ENCODE results near the gene RALBP1.

The RALBP1 gene

GRCh38 chr18:9552616-9553015 is 77.3 kb downstream of the RALBP1 start:
- DNase-seq: no peak

- DNase-seq: no peak
Measured at GRCh38 chr18:9557250-9557943, 82.1 kb downstream of the RALBP1 start.

- no peak for DNase-seq
Measured at GRCh38 chr18:9558387-9559064, 83.2 kb downstream of the RALBP1 start.

- no peak for DNase-seq
Measured at GRCh38 chr18:9559253-9559652, 83.9 kb downstream of the RALBP1 start.

DNA sequence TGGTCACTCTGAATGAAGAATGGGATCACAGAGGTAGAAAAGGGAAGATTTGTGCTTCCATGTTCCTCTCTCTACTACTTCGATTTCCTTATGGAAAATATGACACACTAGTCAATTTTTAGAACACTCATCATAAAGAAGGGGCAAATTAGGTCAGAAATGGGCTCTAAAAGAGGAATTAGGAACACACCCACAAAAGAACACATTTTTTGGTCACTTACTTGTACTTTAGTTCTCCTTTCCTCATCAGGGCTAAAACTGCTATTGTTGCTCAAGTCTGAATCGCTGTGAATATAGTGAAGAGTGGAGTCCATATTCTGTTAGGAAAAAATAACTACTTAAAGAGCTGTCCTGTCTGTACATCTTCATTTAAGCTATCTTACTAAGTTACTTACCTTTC is 86.4 kb downstream of the RALBP1 start:
- no peak for DNase-seq

- DNase-seq: no peak
Measured at GRCh38 chr18:9562584-9562983, 87.3 kb downstream of the RALBP1 start.

DNA sequence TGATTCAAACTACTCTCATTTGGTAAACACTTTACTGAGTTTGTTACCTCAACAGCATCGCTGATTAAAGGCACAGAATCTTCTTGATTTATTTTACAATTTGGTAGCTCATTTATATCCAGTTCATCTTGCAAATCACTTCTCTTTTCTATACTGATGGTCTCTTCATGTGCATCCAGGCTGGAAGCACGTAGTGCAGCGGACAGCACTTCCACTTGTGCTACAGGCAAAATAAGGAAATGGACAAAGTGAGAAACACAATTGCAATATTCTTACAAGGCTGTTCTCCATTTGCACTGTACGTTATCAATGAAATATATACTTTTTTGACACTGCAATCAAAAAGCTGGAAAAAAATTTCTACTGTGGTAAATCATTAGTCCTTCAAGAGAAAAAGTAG is 88.0 kb downstream of the RALBP1 start:
- no peak for DNase-seq

DNA sequence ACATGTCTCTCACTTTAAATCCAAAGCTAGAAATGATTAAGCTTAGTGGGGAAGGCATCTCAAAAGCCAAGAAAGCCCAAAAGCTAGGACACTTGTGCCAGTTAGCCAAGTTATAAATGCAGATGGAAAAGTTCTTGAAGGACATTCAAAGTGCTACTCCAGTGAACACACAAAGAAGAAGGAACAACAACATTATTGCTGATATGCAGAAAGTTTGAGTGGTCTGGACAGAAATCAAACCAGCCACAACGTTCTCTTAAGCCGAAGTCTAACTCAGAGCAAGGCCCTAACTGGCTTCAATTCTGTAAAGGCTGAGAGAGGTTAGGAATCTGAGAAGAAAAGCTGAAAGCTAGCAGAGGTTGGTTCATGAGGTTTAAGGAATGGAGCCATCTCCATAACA is 90.1 kb downstream of the RALBP1 start:
- DNase-seq: no peak

DNA sequence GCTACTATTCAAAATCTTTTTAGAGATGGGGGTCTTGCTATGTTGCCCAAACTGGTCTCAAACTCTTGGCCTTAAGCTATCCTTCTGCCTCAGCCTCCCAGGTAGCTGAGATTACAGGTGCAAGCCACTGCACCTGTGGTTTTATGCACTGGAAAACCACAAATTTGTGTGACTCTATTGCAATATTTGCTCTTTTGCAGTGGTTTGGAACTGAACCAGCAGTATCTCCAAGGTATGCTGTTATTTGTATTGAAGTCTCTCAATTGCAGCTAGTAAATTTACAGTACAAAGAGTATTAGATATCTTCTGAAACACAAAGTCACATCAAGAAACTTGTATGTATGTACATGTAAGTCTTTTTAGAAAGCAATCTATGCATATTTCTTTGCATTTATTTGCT is 92.9 kb downstream of the RALBP1 start:
- DNase-seq: no peak

DNA sequence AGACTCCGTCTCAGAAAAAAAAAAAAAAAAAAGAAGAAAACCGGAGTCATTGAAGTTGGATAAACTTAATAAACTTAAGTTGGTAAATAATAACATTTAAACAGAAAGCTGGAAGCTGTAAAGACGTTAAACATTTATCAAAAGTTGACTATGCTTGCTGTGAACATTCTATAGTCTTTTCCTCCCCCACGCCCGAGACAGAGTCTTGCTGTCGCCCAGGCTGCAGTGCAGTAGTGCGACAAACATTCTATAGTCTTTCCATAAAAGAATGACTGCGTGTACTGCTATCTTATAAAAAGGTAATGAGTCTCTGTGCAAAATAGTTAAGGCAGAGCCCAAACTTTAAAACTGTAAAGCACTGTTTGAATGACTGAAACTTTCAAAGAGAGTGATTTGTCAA is 93.9 kb downstream of the RALBP1 start:
- no peak for DNase-seq

DNA sequence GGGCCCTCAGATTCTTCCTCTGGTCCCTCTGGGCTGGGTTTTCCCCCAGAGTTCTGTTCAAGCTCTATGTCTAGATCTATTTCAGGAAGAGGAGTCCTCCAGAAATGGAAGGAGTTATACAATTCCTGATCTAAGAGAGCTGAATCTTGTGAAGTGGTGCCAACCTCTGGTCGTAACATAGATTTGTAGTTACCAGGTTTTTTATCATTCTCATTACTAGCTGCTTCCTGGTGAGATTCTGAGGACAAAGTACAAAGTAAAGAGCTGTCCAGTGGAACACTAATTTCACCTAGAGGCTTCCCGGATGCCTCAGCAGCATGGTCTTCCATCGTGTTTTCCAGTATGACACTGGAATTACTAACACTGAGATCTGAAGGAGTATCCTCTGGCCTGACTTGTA is 94.9 kb downstream of the RALBP1 start:
- no peak for DNase-seq

DNA sequence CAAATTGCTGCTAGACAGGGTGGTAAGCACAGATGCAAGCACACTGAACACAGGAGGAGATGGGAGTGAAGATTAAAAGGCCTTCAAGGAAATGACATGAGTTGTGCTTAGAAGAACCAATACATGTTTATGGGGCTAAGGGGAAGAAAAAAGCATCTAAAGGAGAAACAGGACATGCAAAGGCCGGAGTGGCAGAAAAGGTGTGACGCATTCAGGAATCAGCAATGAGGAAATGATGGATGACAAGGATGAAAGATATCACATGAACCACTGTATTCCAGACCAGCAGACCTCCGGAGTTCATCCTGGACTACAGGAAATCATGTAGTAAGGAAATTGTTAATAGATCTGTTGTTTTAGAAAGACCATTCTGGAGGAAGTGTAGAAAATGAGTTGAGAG is 96.2 kb downstream of the RALBP1 start:
- no peak for DNase-seq

GRCh38 chr18:9574473-9575115 is 99.3 kb downstream of the RALBP1 start:
- DNase-seq: no peak

DNA sequence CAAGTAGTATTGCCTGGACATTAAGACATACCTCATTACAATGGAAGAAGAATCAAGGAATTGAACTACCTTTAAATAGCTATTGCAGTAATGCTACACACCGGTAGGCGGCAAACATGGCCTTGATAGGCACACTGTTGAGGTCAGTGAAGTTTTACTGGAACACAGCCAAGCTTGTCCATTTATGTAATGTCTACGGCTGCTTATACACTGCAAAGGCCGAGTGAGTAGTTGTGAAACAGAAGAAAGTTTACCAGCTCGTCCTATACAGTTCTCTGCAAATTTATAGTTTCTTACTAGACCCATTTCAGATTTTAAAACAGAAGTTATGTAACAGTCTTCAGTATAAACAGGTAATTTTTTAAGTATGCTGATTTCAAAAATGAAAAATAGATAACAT is 100.2 kb downstream of the RALBP1 start:
- DNase-seq: peak; percentile 3

DNA sequence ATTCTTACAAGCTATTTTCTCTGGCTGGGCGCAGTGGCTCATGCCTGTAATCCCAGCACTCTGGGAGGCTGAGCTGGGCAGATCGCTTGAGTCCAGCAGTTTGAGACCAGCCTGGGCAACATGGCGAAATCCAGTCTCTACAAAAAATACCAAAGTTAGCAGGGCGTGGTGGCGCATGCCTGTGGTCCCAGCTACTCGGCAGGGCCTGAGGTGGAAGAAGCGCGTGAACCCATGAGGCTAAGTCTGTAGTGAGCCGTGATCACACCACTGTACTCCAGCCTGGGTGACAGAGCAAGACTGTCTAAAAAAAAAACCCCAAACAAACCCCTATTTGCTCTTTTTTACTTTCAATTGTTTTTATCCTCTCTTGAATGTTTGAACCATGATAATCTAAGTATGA is 102.0 kb downstream of the RALBP1 start:
- no peak for DNase-seq

- no peak for DNase-seq
Measured at GRCh38 chr18:9578306-9578705, 103.0 kb downstream of the RALBP1 start.

- no peak for DNase-seq
Measured at GRCh38 chr18:9581667-9582066, 106.4 kb downstream of the RALBP1 start.

- DNase-seq: no peak
Measured at GRCh38 chr18:9586814-9587213, 111.5 kb downstream of the RALBP1 start.

All from CD4-positive, alpha-beta T cell treated with Interleukin-6 for 4 hours (primary cell).